ENCODE results near the gene SCPEP1. TPM values are rescaled to one million over a fixed set of nuclear protein-coding genes. Genes with fewer than 3 reads are reported as not detected.

SCPEP1 gene
- total RNA-seq, 1 donor from 2014 or later = 26.9 TPM

- DNase-seq (ENCODE audit: low read depth, low spot score) = no peak
- Mint-ChIP-seq H3K36me3 (ENCODE audit: low read depth) (no peaks in the 10 kb centered on the region), H3K4me1 (peaks cover 5% of the 10 kb centered on the region), H3K4me3 (no peak overlapping the region), H3K9me3 (no peaks in the 10 kb centered on the region), H3K27ac (ENCODE audit: unreplicated experiment) (no peak overlapping the region), H3K27me3 (ENCODE audit: low read depth) (no peaks in the 10 kb centered on the region)
- no peak for TF ChIP-seq CTCF (conservative IDR thresholded peaks at IDR 0.05)
Observed at GRCh38 chr17:57011491-57012015, 33.6 kb downstream of the SCPEP1 start.

- H3K4me3 Mint-ChIP-seq = no peak overlapping the region
- H3K27me3 Mint-ChIP-seq (ENCODE audit: low read depth) = peaks cover 2% of the 10 kb centered on the region
- no peaks in the 10 kb centered on the region for H3K4me1 Mint-ChIP-seq
- TF ChIP-seq CTCF (conservative IDR thresholded peaks at IDR 0.05) = no peak
- H3K9me3 Mint-ChIP-seq = no peaks in the 10 kb centered on the region
- no peaks in the 10 kb centered on the region for H3K36me3 Mint-ChIP-seq (ENCODE audit: low read depth)
- H3K27ac Mint-ChIP-seq (ENCODE audit: unreplicated experiment) = no peak overlapping the region
- no peak for DNase-seq (ENCODE audit: low read depth, low spot score)
Observed at GRCh38 chr17:57016071-57016763, 38.3 kb downstream of the SCPEP1 start.

GRCh38 chr17:57016764-57017116, 38.8 kb downstream of the SCPEP1 start:
- Mint-ChIP-seq H3K4me3 (no peak overlapping the region), H3K4me1 (no peaks in the 10 kb centered on the region), H3K27ac (ENCODE audit: unreplicated experiment) (no peak overlapping the region), H3K27me3 (ENCODE audit: low read depth) (peaks cover 2% of the 10 kb centered on the region), H3K36me3 (ENCODE audit: low read depth) (no peaks in the 10 kb centered on the region), H3K9me3 (peaks cover 2% of the 10 kb centered on the region)
- no peak for DNase-seq (ENCODE audit: low read depth, low spot score)
- TF ChIP-seq CTCF (conservative IDR thresholded peaks at IDR 0.05) = no peak

- TF ChIP-seq CTCF (conservative IDR thresholded peaks at IDR 0.05) = no peak
- Mint-ChIP-seq H3K36me3 (ENCODE audit: low read depth) (no peaks in the 10 kb centered on the region), H3K27ac (ENCODE audit: unreplicated experiment) (no peak overlapping the region), H3K9me3 (peaks cover 2% of the 10 kb centered on the region), H3K4me1 (no peaks in the 10 kb centered on the region), H3K27me3 (ENCODE audit: low read depth) (peaks cover 2% of the 10 kb centered on the region), H3K4me3 (no peak overlapping the region)
- DNase-seq (ENCODE audit: low read depth, low spot score) = no peak
Observed at GRCh38 chr17:57017625-57018024, 39.7 kb downstream of the SCPEP1 start.

- H3K9me3 Mint-ChIP-seq = peaks cover 7% of the 10 kb centered on the region
- H3K27me3 Mint-ChIP-seq (ENCODE audit: low read depth) = peaks cover 4% of the 10 kb centered on the region
- no peak for DNase-seq (ENCODE audit: low read depth, low spot score)
- H3K36me3 Mint-ChIP-seq (ENCODE audit: low read depth) = peaks cover 5% of the 10 kb centered on the region
- H3K4me1 Mint-ChIP-seq = no peaks in the 10 kb centered on the region
- no peak for TF ChIP-seq CTCF (conservative IDR thresholded peaks at IDR 0.05)
- H3K27ac Mint-ChIP-seq (ENCODE audit: unreplicated experiment) = no peak overlapping the region
- no peak overlapping the region for H3K4me3 Mint-ChIP-seq
Observed at GRCh38 chr17:57020208-57020607, 42.3 kb downstream of the SCPEP1 start.

All from neural crest cell (in vitro differentiated cells).